Neural crest cell (in vitro differentiated cells): ENCODE results near the gene MAOB. TPM values are rescaled to one million over a fixed set of nuclear protein-coding genes. Genes with fewer than 3 reads are reported as not detected.

ENCODE experiments used
- DNase-seq: peaks from one replicate; pipeline ENCODE4 v3.0.0; 2021; ENCODE audit warnings: low read depth, mixed read lengths, low spot score
- H3K27ac Mint-ChIP-seq: one replicate; pipeline ENCODE4 v1.8.0; 2021; ENCODE audit warnings: mild to moderate bottlenecking, mixed read lengths; ENCODE audit not compliant: unreplicated experiment
- H3K27me3 Mint-ChIP-seq: 2 replicates; pipeline ENCODE4 v1.8.0; 2021; ENCODE audit warnings: low read depth, mild to moderate bottlenecking, mixed read lengths
- H3K36me3 Mint-ChIP-seq: 2 replicates; pipeline ENCODE4 v1.8.0; 2021; ENCODE audit warnings: low read depth, mild to moderate bottlenecking, mixed read lengths
- H3K4me1 Mint-ChIP-seq: 2 replicates; pipeline ENCODE4 v1.8.0; 2021; ENCODE audit warnings: mixed read lengths
- H3K4me3 Mint-ChIP-seq: one replicate; pipeline ENCODE4 v1.8.0; 2021; ENCODE audit warnings: mild to moderate bottlenecking, mixed read lengths
- H3K9me3 Mint-ChIP-seq: 2 replicates; pipeline ENCODE4 v1.8.0; 2021; ENCODE audit warnings: mixed read lengths
- CTCF ChIP-seq: fragments of 200-600 bp; sonication (generic); conservative IDR thresholded peaks from 2 replicates; pipeline ENCODE4 v1.5.0; 2021; ENCODE audit warnings: antibody characterized with exemption, mild to moderate bottlenecking
- total RNA-seq: library from RNA; stranded (reverse); gene quantifications from 2 replicates; pipeline ENCODE4 v1.2.1, GENCODE V29; 2021

The MAOB gene
- total RNA-seq, 1 donor from 2014 or later: 0.98 TPM

- no peak overlapping the region for H3K4me3 Mint-ChIP-seq
- no peak for TF ChIP-seq CTCF
- H3K27ac Mint-ChIP-seq: no peak overlapping the region
- H3K9me3 Mint-ChIP-seq: peaks cover 7% of the 10 kb centered on the region
- no peak for DNase-seq
- H3K36me3 Mint-ChIP-seq: no peaks in the 10 kb centered on the region
- no peaks in the 10 kb centered on the region for H3K4me1 Mint-ChIP-seq
- no peaks in the 10 kb centered on the region for H3K27me3 Mint-ChIP-seq
Observed at GRCh38 chrX:43868791-43869190, 13.5 kb downstream of the MAOB start.

- no peak for DNase-seq
- peaks cover 7% of the 10 kb centered on the region for H3K9me3 Mint-ChIP-seq
- no peaks in the 10 kb centered on the region for H3K36me3 Mint-ChIP-seq
- H3K27ac Mint-ChIP-seq: no peak overlapping the region
- TF ChIP-seq CTCF: no peak
- no peaks in the 10 kb centered on the region for H3K4me1 Mint-ChIP-seq
- H3K4me3 Mint-ChIP-seq: no peak overlapping the region
- no peaks in the 10 kb centered on the region for H3K27me3 Mint-ChIP-seq
Observed at GRCh38 chrX:43866423-43866822, 15.8 kb downstream of the MAOB start.

GRCh38 chrX:43865791-43866190, 16.5 kb downstream of the MAOB start:
- DNase-seq: no peak
- H3K4me1 Mint-ChIP-seq: no peaks in the 10 kb centered on the region
- TF ChIP-seq CTCF: no peak
- no peak overlapping the region for H3K27ac Mint-ChIP-seq
- no peaks in the 10 kb centered on the region for H3K27me3 Mint-ChIP-seq
- H3K36me3 Mint-ChIP-seq: no peaks in the 10 kb centered on the region
- no peak overlapping the region for H3K4me3 Mint-ChIP-seq
- H3K9me3 Mint-ChIP-seq: peaks cover 7% of the 10 kb centered on the region

GRCh38 chrX:43862434-43862833, 19.8 kb downstream of the MAOB start:
- DNase-seq: no peak
- Mint-ChIP-seq H3K9me3 (peaks cover 7% of the 10 kb centered on the region), H3K27ac (no peak overlapping the region), H3K36me3 (no peaks in the 10 kb centered on the region), H3K4me3 (no peak overlapping the region), H3K27me3 (no peaks in the 10 kb centered on the region), H3K4me1 (no peaks in the 10 kb centered on the region)
- no peak for TF ChIP-seq CTCF

- H3K36me3 Mint-ChIP-seq: no peaks in the 10 kb centered on the region
- H3K4me1 Mint-ChIP-seq: no peaks in the 10 kb centered on the region
- no peaks in the 10 kb centered on the region for H3K27me3 Mint-ChIP-seq
- no peak overlapping the region for H3K4me3 Mint-ChIP-seq
- DNase-seq: no peak
- peaks cover 7% of the 10 kb centered on the region for H3K9me3 Mint-ChIP-seq
- no peak for TF ChIP-seq CTCF
- H3K27ac Mint-ChIP-seq: no peak overlapping the region
Observed at GRCh38 chrX:43861750-43862149, 20.5 kb downstream of the MAOB start.
